ENCODE data around the gene GALE. TPM values are rescaled to one million over a fixed set of nuclear protein-coding genes. Genes with fewer than 3 reads are reported as not detected.
A peak's percentile ranks its signal among the peaks of the same experiment; 100 is the strongest.

Gene GALE
- total and polyA plus RNA-seq, 2 donors (not counting 3 experiments of a cell fraction or from before 2014, with no cell fraction given): 42.9 to 64.7 TPM

DNA sequence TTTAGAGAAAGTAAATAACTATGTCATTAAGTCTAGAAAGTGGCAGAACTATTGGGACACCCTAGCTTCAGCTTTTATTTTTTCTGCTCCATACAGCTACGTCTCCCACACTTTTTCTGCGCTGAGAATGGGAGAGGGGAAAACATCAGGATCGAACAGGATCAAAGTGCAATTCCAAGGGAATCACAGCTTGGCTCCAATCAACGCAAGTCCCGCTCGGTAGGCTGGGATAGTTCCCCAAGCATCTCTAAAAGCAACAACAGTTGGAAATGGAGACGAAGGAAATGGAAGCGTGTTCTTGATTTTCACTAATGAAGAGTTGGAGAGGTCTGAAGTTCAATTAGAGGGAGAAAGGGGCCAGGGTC lies 24.1 kb upstream of the GALE start:
- TSS peak; percentile 78 for BruUV-seq (replicated peaks)
- intact Hi-C loops (cut with micrococcal nuclease) (loop anchor here (1.0 to 5.0 kb wide), 3 partner anchors 15 to 133 kb away; partner anchors contain the start of genes FUCA1 and PNRC2), dilution Hi-C loops (cut with MboI; ENCODE audit: extremely low pct_ligation_motif_present, low sequenced_read_pairs) (no loop called here)
- no peaks in the 10 kb centered on the region for H3K9me3 ChIP-seq (replicated peaks; ENCODE audit: control insufficient read depth, insufficient read depth, low read length)
- DNase-seq (ENCODE audit: low read depth, low spot score) (no peak), FAIRE-seq (no peak)
- H3K9ac ChIP-seq (replicated peaks; ENCODE audit: extremely low read depth, insufficient read depth, low read length): peak overlapping the region; percentile 96
- H3K4me2 ChIP-seq (ENCODE audit: insufficient read depth, low read length): peak overlapping the region; percentile 99
- peaks cover 9% of the 10 kb centered on the region for H3K4me1 ChIP-seq (ENCODE audit: control insufficient read depth, extremely low read depth, insufficient read depth, low read length)
- peaks cover 6% of the 10 kb centered on the region for H3K79me2 ChIP-seq (ENCODE audit: control insufficient read depth, insufficient read depth, low read length)
- ChIA-PET POLR2A (interaction anchor here (0.7 to 1.4 kb wide), 4 partner anchors 9 to 24 kb away, joined by 3 to 5 read pairs (median 4); partner anchors contain the start of gene GALE), CTCF (interaction anchor here (0.9 to 1.7 kb wide), 10 partner anchors 12 to 127 kb away, joined by 3 to 11 read pairs (median 4); partner anchors contain the start of gene PITHD1)
- peak overlapping the region; percentile 81 for H2AFZ ChIP-seq (ENCODE audit: low read depth, low read length)
- TF ChIP-seq MYC (IDR thresholded peaks at IDR 0.05; ENCODE audit: low read depth, low read length) (no peak), EZH2 (IDR thresholded peaks at IDR 0.05; ENCODE audit: borderline replicate concordance, low read depth, low read length, severe bottlenecking) (no peak)
- H3K27ac ChIP-seq (ENCODE audit: insufficient read depth, low read depth, low read length): peak overlapping the region; percentile 76
- H3K36me3 ChIP-seq (ENCODE audit: control insufficient read depth in 2 of 2, extremely low read depth in 1 of 2, insufficient read depth in 2 of 2, low read length in 2 of 2): no peaks in the 10 kb centered on the region
- H3K9me1 ChIP-seq (replicated peaks; ENCODE audit: control insufficient read depth, extremely low read depth, insufficient read depth, low read length): no peaks in the 10 kb centered on the region
- no peaks in the 10 kb centered on the region for H4K20me1 ChIP-seq (replicated peaks; ENCODE audit: control insufficient read depth, extremely low read depth, insufficient read depth, low read length)
- no peaks in the 10 kb centered on the region for H3K27me3 ChIP-seq (ENCODE audit: control insufficient read depth in 2 of 2, insufficient read depth in 2 of 2, low read length in 2 of 2)
- H3K4me3 ChIP-seq (replicated peaks in 1 of 3; ENCODE audit: insufficient read depth in 1 of 3, low read depth in 1 of 3, low read length in 3 of 3): peak overlapping the region; percentile 91 to 99 (median 99)

DNA sequence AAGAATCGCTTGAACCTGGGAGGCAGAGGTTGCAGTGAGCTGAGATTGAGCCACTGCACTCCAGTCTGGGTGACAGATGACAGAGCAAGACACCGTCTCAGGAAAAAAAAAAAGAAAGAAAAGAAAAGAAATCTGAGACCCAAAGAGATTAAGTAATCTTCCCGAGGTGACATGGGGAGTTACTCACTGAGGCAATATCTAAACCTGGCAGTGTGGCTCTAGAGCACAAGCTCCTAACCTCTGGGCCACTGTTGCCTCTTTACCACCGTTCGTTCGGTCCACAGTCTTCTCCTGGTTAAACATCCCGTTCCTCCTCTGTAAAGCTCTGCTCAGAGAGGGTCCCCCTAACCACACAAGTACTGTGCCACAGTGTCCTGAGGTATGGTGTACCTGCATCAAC lies 23.2 kb upstream of the GALE start:
- Histone ChIP-seq H3K27ac (ENCODE audit: insufficient read depth, low read depth, low read length) (no peak overlapping the region), H3K9me1 (replicated peaks; ENCODE audit: control insufficient read depth, extremely low read depth, insufficient read depth, low read length) (no peaks in the 10 kb centered on the region), H3K4me1 (ENCODE audit: control insufficient read depth, extremely low read depth, insufficient read depth, low read length) (peaks cover 9% of the 10 kb centered on the region), H4K20me1 (replicated peaks; ENCODE audit: control insufficient read depth, extremely low read depth, insufficient read depth, low read length) (no peaks in the 10 kb centered on the region), H3K4me3 (replicated peaks in 1 of 3; ENCODE audit: insufficient read depth in 1 of 3, low read depth in 1 of 3, low read length in 3 of 3) (no peak overlapping the region), H3K79me2 (ENCODE audit: control insufficient read depth, insufficient read depth, low read length) (peaks cover 6% of the 10 kb centered on the region), H3K27me3 (ENCODE audit: control insufficient read depth in 2 of 2, insufficient read depth in 2 of 2, low read length in 2 of 2) (no peaks in the 10 kb centered on the region), H2AFZ (ENCODE audit: low read depth, low read length) (no peak overlapping the region), H3K9ac (replicated peaks; ENCODE audit: extremely low read depth, insufficient read depth, low read length) (no peak overlapping the region), H3K9me3 (replicated peaks; ENCODE audit: control insufficient read depth, insufficient read depth, low read length) (no peaks in the 10 kb centered on the region), H3K36me3 (ENCODE audit: control insufficient read depth in 2 of 2, extremely low read depth in 1 of 2, insufficient read depth in 2 of 2, low read length in 2 of 2) (no peaks in the 10 kb centered on the region), H3K4me2 (ENCODE audit: insufficient read depth, low read length) (peak overlapping the region; percentile 99)
- no TSS peak for BruUV-seq (replicated peaks)
- DNase-seq (ENCODE audit: low read depth, low spot score): no peak
- POLR2A ChIA-PET: no interaction called here
- FAIRE-seq: peak; percentile 24
- TF ChIP-seq POLR2A (IDR thresholded peaks at IDR 0.05; ENCODE audit: low read depth, low read length): no peak
- no peak for TF ChIP-seq EZH2 (IDR thresholded peaks at IDR 0.05; ENCODE audit: borderline replicate concordance, low read depth, low read length, severe bottlenecking)
- TF ChIP-seq MYC (IDR thresholded peaks at IDR 0.05; ENCODE audit: low read depth, low read length): no peak
- no peak for TF ChIP-seq GATA2 (IDR thresholded peaks at IDR 0.05; ENCODE audit: insufficient read depth, insufficient read length, low read depth, low read length)
- TF ChIP-seq, protein P1, sequence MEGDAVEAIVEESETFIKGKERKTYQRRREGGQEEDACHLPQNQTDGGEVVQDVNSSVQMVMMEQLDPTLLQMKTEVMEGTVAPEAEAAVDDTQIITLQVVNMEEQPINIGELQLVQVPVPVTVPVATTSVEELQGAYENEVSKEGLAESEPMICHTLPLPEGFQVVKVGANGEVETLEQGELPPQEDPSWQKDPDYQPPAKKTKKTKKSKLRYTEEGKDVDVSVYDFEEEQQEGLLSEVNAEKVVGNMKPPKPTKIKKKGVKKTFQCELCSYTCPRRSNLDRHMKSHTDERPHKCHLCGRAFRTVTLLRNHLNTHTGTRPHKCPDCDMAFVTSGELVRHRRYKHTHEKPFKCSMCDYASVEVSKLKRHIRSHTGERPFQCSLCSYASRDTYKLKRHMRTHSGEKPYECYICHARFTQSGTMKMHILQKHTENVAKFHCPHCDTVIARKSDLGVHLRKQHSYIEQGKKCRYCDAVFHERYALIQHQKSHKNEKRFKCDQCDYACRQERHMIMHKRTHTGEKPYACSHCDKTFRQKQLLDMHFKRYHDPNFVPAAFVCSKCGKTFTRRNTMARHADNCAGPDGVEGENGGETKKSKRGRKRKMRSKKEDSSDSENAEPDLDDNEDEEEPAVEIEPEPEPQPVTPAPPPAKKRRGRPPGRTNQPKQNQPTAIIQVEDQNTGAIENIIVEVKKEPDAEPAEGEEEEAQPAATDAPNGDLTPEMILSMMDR (IDR thresholded peaks at IDR 0.05; ENCODE audit: extremely low read depth in 1 of 2, insufficient read depth in 1 of 2, low read depth in 1 of 2, low read length in 2 of 2): no peak
- TF ChIP-seq FOS (IDR thresholded peaks at IDR 0.05; ENCODE audit: borderline replicate concordance, insufficient read depth, low read length): no peak
- TF ChIP-seq, protein P2, sequence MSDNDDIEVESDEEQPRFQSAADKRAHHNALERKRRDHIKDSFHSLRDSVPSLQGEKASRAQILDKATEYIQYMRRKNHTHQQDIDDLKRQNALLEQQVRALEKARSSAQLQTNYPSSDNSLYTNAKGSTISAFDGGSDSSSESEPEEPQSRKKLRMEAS (IDR thresholded peaks at IDR 0.05; ENCODE audit: insufficient read depth, insufficient read length): no peak
- no peak for TF ChIP-seq JUN (IDR thresholded peaks at IDR 0.05; ENCODE audit: borderline replicate concordance, insufficient read depth, insufficient read length, low read depth)
- no peak for TF ChIP-seq POLR2AphosphoS5 (IDR thresholded peaks at IDR 0.05; ENCODE audit: insufficient read depth, low read depth, low read length)
- dilution Hi-C loops (cut with MboI; ENCODE audit: extremely low pct_ligation_motif_present, low sequenced_read_pairs): no loop called here
- intact Hi-C loops (cut with micrococcal nuclease): no loop called here
- CTCF ChIA-PET: interaction anchor here (1.2 to 3.2 kb wide), 3 partner anchors 11 to 92 kb away, joined by 3 to 23 read pairs (median 4); no protein-coding TSS in a partner anchor

Measured in endothelial cell of umbilical vein (primary cell).